Measurements from ENCODE around the gene CSF1R.

CSF1R gene

GRCh38 chr5:150120617-150121447, 34.5 kb upstream of the CSF1R start:
- no peak for DNase-seq

- DNase-seq = no peak
Observed at GRCh38 chr5:150120062-150120441, 33.7 kb upstream of the CSF1R start.

- no peak for DNase-seq
Observed at GRCh38 chr5:150119421-150120061, 33.2 kb upstream of the CSF1R start.

GRCh38 chr5:150118561-150119229, 32.3 kb upstream of the CSF1R start:
- no peak for DNase-seq

GRCh38 chr5:150117945-150118560, 31.7 kb upstream of the CSF1R start:
- no peak for DNase-seq

GRCh38 chr5:150116667-150117400, 30.5 kb upstream of the CSF1R start:
- DNase-seq = no peak

- no peak for DNase-seq
Observed at GRCh38 chr5:150114773-150115408, 28.5 kb upstream of the CSF1R start.

- no peak for DNase-seq
Observed at GRCh38 chr5:150114102-150114641, 27.8 kb upstream of the CSF1R start.

- DNase-seq = no peak
Observed at GRCh38 chr5:150113047-150113744, 26.8 kb upstream of the CSF1R start.

GRCh38 chr5:150112201-150113046, 26.1 kb upstream of the CSF1R start:
- no peak for DNase-seq

GRCh38 chr5:150111122-150111521, 24.8 kb upstream of the CSF1R start:
- DNase-seq = no peak

- no peak for DNase-seq
Observed at GRCh38 chr5:150109921-150110320, 23.6 kb upstream of the CSF1R start.

GRCh38 chr5:150108711-150109514, 22.6 kb upstream of the CSF1R start:
- DNase-seq = no peak

GRCh38 chr5:150107909-150108447, 21.6 kb upstream of the CSF1R start:
- no peak for DNase-seq

- no peak for DNase-seq
Observed at GRCh38 chr5:150106674-150107426, 20.5 kb upstream of the CSF1R start.

GRCh38 chr5:150105928-150106615, 19.7 kb upstream of the CSF1R start:
- DNase-seq = no peak

- no peak for DNase-seq
Observed at GRCh38 chr5:150104550-150104870, 18.2 kb upstream of the CSF1R start.
